K562 (cell line): ENCODE data around the gene ARHGAP18. TPM values are rescaled to one million over a fixed set of nuclear protein-coding genes. Genes with fewer than 3 reads are reported as not detected.

Source experiments
- ATAC-seq: fragments of 200-7000 bp; cut with Tn5 transposase; 3 replicates; pipeline ENCODE4 v1.9.1; 2020; ENCODE audit warnings: moderate library complexity
- BruUV-seq: library from RNA; stranded (reverse); fragments of 400-500 nt; replicated peaks from 2 replicates; lab custom pipeline; 2021; lab: Mats Ljungman, UMichigan
- CTCF ChIA-PET: fragments of 300-600 bp; formaldehyde crosslinking; extraction: SDS; loops from one replicate; lab custom pipeline; 2021; ENCODE audit warnings: low intra/inter-chr PET ratio; lab: Yijun Ruan, JAX
- POLR2A ChIA-PET: fragments of 300-600, 350-650 bp; sonication (Branson Sonifier 250); formaldehyde crosslinking; extraction: SDS; loops from one replicate; lab custom pipeline; 2021; ENCODE audit warnings: antibody characterized with exemption, inconsistent platforms; lab: Yijun Ruan, JAX
- DNase-seq, 4 experiments: peaks; one replicate each; pipeline versions ENCODE4 v3.0.0 to v3.0.0-alpha.2; 2011 to 2018; ENCODE audit warnings: low spot score in 3 of 4, mixed read lengths in 3 of 4; ENCODE audit errors: extremely low read depth in 1 of 4
- FAIRE-seq: peaks from 2 replicates; lab custom pipeline; 2011; peaks lifted over from hg19 to GRCh38; lab: Jason Lieb, UNC
- H2AFZ ChIP-seq: 2 replicates; pipeline ENCODE4 v1.6.0; 2011; ENCODE audit warnings: low read depth, low read length, control low read depth, inconsistent platforms
- H3K27ac ChIP-seq: fragments of 200-600 bp; 3 replicates; pipeline ENCODE4 v1.8.0; 2011; ENCODE audit warnings: low read depth, mild to moderate bottlenecking, control low read depth, inconsistent platforms, low read length, moderate library complexity, mixed read lengths; ENCODE audit errors: extremely low read depth
- H3K27me3 ChIP-seq, 2 experiments: fragments of 300-600 bp in 1 of 2; 2 replicates in 1 of 2; 3 replicates in 1 of 2; pipeline versions ENCODE4 v1.6.0 to v1.8.0; 2011; ENCODE audit warnings: inconsistent platforms in 2 of 2, low read length in 2 of 2, mild to moderate bottlenecking in 1 of 2, mixed read lengths in 1 of 2, moderate library complexity in 1 of 2; ENCODE audit not compliant: control insufficient read depth in 2 of 2, insufficient read depth in 2 of 2
- H3K36me3 ChIP-seq: fragments of 300-600 bp; 3 replicates; pipeline ENCODE4 v1.8.0; 2011; ENCODE audit warnings: mild to moderate bottlenecking, low read length, inconsistent platforms; ENCODE audit not compliant: control insufficient read depth, insufficient read depth
- H3K4me1 ChIP-seq, 2 experiments: fragments of 200-600 bp in 1 of 2; replicated peaks in 1 of 2; 2 replicates in 1 of 2; 3 replicates in 1 of 2; pipeline versions ENCODE4 v1.5.1 to v1.8.0; 2011; ENCODE audit warnings: inconsistent platforms in 2 of 2, low read length in 2 of 2, mild to moderate bottlenecking in 1 of 2, mixed read lengths in 1 of 2, moderate library complexity in 1 of 2; ENCODE audit not compliant: control insufficient read depth in 2 of 2, insufficient read depth in 2 of 2
- H3K4me2 ChIP-seq: 2 replicates; pipeline ENCODE4 v1.6.1; 2011; ENCODE audit warnings: low read length, control low read depth, inconsistent platforms, mixed read lengths; ENCODE audit not compliant: insufficient read depth
- H3K4me3 ChIP-seq: fragments of 200-600 bp; sonication (generic), shearing (Covaris generic); 2 replicates; pipeline ENCODE4 v1.5.1; 2016; ENCODE audit warnings: control low read depth, inconsistent platforms
- H3K79me2 ChIP-seq: fragments of 200-600 bp; 3 replicates; pipeline ENCODE4 v1.8.0; 2011; ENCODE audit warnings: low read length, inconsistent platforms; ENCODE audit not compliant: control insufficient read depth, insufficient read depth
- H3K9ac ChIP-seq, 2 experiments: 2 replicates each; pipeline versions ENCODE4 v1.6.0 to v1.6.1; 2011; ENCODE audit warnings: low read depth in 2 of 2, low read length in 2 of 2, control low read depth in 1 of 2, inconsistent platforms in 1 of 2, mild to moderate bottlenecking in 1 of 2, mixed read lengths in 1 of 2; ENCODE audit not compliant: insufficient read depth in 1 of 2
- H3K9me1 ChIP-seq: one replicate; pipeline ENCODE4 v1.6.0; 2011; ENCODE audit warnings: inconsistent platforms, mild to moderate bottlenecking, low read length, moderate library complexity; ENCODE audit not compliant: control insufficient read depth, insufficient read depth
- H3K9me3 ChIP-seq: replicated peaks from 2 replicates; pipeline ENCODE4 v1.5.1; 2011; ENCODE audit warnings: low read depth, low read length, inconsistent platforms; ENCODE audit not compliant: control insufficient read depth, insufficient read depth
- H4K20me1 ChIP-seq: replicated peaks from 2 replicates; pipeline ENCODE4 v1.6.1; 2011; ENCODE audit warnings: low read length, inconsistent platforms, mixed read lengths; ENCODE audit not compliant: control insufficient read depth, insufficient read depth
- in situ Hi-C: fragments of 300-500 bp; cut with MboI; formaldehyde crosslinking; loops from 4 replicates; pipeline ENCODE4 v1.15.0; 2018; ENCODE audit warnings: inconsistent platforms, mixed read lengths
- intact Hi-C: fragments of 100-400 bp; cut with micrococcal nuclease; formaldehyde crosslinking; loops from 2 replicates; pipeline ENCODE4 v1.14.2; 2022
- polyA plus RNA-seq, 8 experiments: library from polyadenylated mRNA; depleted of rRNA in 4 of 8; stranded (reverse) in 5 of 8; unstranded in 3 of 8; fragments of >200 nt; fragmentation: Nextera tagmentation in 2 of 8; fragmentation: Illumina TruSeq in 1 of 8; extraction: Ambion mirVana in 2 of 8; extraction: Trizol in 1 of 8; gene quantifications; 2 replicates each; pipeline versions ENCODE4 v1.2.1 to v1.2.3, GENCODE V29; 2011 to 2014; ENCODE audit warnings: inconsistent platforms in 1 of 8, missing spikeins in 1 of 8
- total RNA-seq, 7 experiments: library from RNA; depleted of rRNA in 6 of 7; stranded (reverse); fragments of >200 nt in 6 of 7; fragmentation: Illumina TruSeq in 2 of 7; extraction: Trizol in 2 of 7; gene quantifications; 2 replicates each; pipeline versions ENCODE4 v1.2.1 to v1.2.3, GENCODE V29; 2011 to 2021; ENCODE audit warnings: low replicate concordance in 1 of 7
- TF ChIP-seq, protein P1 (sequence below): sonication (generic); formaldehyde crosslinking; IDR thresholded peaks from 2 replicates; pipeline ENCODE4 v1.5.0; 2020; ENCODE audit warnings: missing genetic modification reagents

The ARHGAP18 gene
- total and polyA plus RNA-seq, 9 of the 15 experiments (the other 6 are each of a cell fraction or from before 2014, with no cell fraction given) = 13.3 to 29.7 (median 21.1) TPM

DNA sequence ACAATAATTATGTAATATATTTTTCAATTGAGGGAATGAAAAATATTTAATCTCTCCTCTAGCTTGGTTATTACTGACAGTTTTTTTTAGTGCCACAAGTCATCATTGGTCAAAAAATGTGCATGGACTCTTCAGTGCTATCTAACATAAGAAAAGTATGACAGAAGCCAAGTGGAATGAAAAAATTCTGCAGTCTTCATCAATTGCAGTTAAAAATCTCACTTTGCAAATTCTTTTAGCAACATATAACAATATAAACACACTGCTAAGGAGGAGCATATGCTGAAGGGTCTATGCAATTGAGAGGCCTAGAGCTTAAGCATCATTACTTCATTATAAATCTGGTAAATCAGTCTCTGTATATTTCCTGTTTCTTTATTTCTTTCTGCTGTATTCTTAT lies 175.1 kb downstream of the ARHGAP18 start:
- TF ChIP-seq, protein P1, sequence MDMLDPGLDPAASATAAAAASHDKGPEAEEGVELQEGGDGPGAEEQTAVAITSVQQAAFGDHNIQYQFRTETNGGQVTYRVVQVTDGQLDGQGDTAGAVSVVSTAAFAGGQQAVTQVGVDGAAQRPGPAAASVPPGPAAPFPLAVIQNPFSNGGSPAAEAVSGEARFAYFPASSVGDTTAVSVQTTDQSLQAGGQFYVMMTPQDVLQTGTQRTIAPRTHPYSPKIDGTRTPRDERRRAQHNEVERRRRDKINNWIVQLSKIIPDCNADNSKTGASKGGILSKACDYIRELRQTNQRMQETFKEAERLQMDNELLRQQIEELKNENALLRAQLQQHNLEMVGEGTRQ = no peak
- H2AFZ ChIP-seq = no peak overlapping the region
- intact Hi-C loops = no loop called here
- no peaks in the 10 kb centered on the region for H3K4me1 ChIP-seq
- no peaks in the 10 kb centered on the region for H3K36me3 ChIP-seq
- H4K20me1 ChIP-seq = no peaks in the 10 kb centered on the region
- in situ Hi-C loops = no loop called here
- FAIRE-seq (no peak), DNase-seq (no peak), ATAC-seq (no peak)
- H3K27me3 ChIP-seq = peaks cover 0 to 7% of the 10 kb centered on the region in 2 experiments; a peak in 3 of 5 replicates
- no peaks in the 10 kb centered on the region for H3K9me3 ChIP-seq
- CTCF ChIA-PET = no interaction called here
- POLR2A ChIA-PET = no interaction called here
- H3K9me1 ChIP-seq = no peaks in the 10 kb centered on the region
- no peak overlapping the region for H3K27ac ChIP-seq
- no peak overlapping the region for H3K4me3 ChIP-seq
- H3K4me2 ChIP-seq = no peak overlapping the region
- no TSS peak for BruUV-seq
- no peaks in the 10 kb centered on the region for H3K79me2 ChIP-seq
- no peak overlapping the region for H3K9ac ChIP-seq

Other genes starting within 250 kb of the ARHGAP18 start
- gene TMEM244, start 151.1 kb upstream of the ARHGAP18 start, total RNA-seq (2014; rRNA removed) = not detected in 2 replicates
- not detected in 2 replicates for gene TMEM244, start 151.1 kb upstream of the ARHGAP18 start, total RNA-seq (2014; rRNA removed; fragmentation: Illumina TruSeq; extraction: Trizol)
- gene TMEM244, start 151.1 kb upstream of the ARHGAP18 start, total RNA-seq (2015; rRNA removed; fragmentation: Illumina TruSeq; extraction: Trizol) = not detected in 2 replicates
- gene TMEM244, start 151.1 kb upstream of the ARHGAP18 start, total RNA-seq (2021) = not detected in 2 replicates
- gene TMEM244, start 151.1 kb upstream of the ARHGAP18 start, polyA plus RNA-seq (2011; rRNA removed) = not detected in 2 replicates
- gene TMEM244, start 151.1 kb upstream of the ARHGAP18 start, polyA plus RNA-seq (2014; fragmentation: Illumina TruSeq; extraction: Trizol) = not detected in 2 replicates
- not detected for gene TMEM244, start 151.1 kb upstream of the ARHGAP18 start, polyA plus RNA-seq (2014; fragmentation: Nextera tagmentation; extraction: Ambion mirVana)
- gene TMEM244, start 151.1 kb upstream of the ARHGAP18 start, polyA plus RNA-seq (2014; rRNA removed) = not detected in 2 replicates